Heart left ventricle (tissue), 16 donors: ENCODE results near the gene NBAS. TPM values are rescaled to one million over a fixed set of nuclear protein-coding genes. Genes with fewer than 3 reads are reported as not detected.
"Not testable (repeated sequence)": the region's sequence is repeated elsewhere in the genome, so short reads cannot be mapped to it uniquely, and the experiment has no call there.

Experiments used
- ATAC-seq, 4 donors: fragments of 200-7000 bp; cut with Tn5 transposase; one replicate each; pipeline ENCODE4 v1.9.1; 2020 to 2022; ENCODE audit warnings: moderate library complexity in 4 of 4, mild to moderate bottlenecking in 3 of 4, moderate number of reproducible peaks in 1 of 4
- DNase-seq, 5 donors: peaks; one replicate each; pipeline ENCODE4 v3.0.0-alpha.2; 2020
- H3K27ac ChIP-seq, 12 donors: fragments of 200-600 bp; sonication (generic) in 4 of 12; one replicate each; pipeline versions ENCODE4 v1.5.0 to v1.8.0; 2016 to 2022; ENCODE audit warnings: mild to moderate bottlenecking in 2 of 12
- H3K27me3 ChIP-seq, 9 donors: fragments of 200-600 bp; sonication (generic) in 2 of 9; one replicate each; pipeline versions ENCODE4 v1.5.1 to v1.8.0; 2016 to 2022; ENCODE audit warnings: mild to moderate bottlenecking in 3 of 9
- H3K36me3 ChIP-seq, 9 donors: fragments of 200-600 bp; sonication (generic) in 2 of 9; one replicate each; pipeline versions ENCODE4 v1.5.0 to v1.8.0; 2018 to 2022; ENCODE audit warnings: mild to moderate bottlenecking in 2 of 9
- H3K4me1 ChIP-seq, 12 donors: fragments of 200-600 bp; sonication (generic) in 4 of 12; one replicate each; pipeline versions ENCODE4 v1.5.0 to v1.8.0; 2016 to 2022; ENCODE audit warnings: mild to moderate bottlenecking in 3 of 12
- H3K4me3 ChIP-seq, 12 donors: fragments of 200-600 bp; sonication (generic) in 4 of 12; one replicate each; pipeline versions ENCODE4 v1.5.0 to v1.8.0; 2017 to 2022; ENCODE audit warnings: mild to moderate bottlenecking in 9 of 12, moderate library complexity in 4 of 12
- H3K9me3 ChIP-seq, 12 donors: fragments of 200-600 bp; sonication (generic) in 4 of 12; one replicate each; pipeline versions ENCODE4 v1.5.0 to v1.8.0; 2016 to 2022; ENCODE audit warnings: mild to moderate bottlenecking in 1 of 12
- POLR2A ChIP-seq, 2 donors: fragments of 450-650 bp; IDR thresholded peaks; one replicate each; pipeline ENCODE4 v1.6.1; 2017; ENCODE audit warnings: antibody characterized with exemption in 2 of 2, mild to moderate bottlenecking in 2 of 2, moderate library complexity in 2 of 2
- WGBS, 4 donors: extraction: QIAGEN DNeasy Blood & Tissue Kit in 2 of 4; methylation state at CpG; one replicate each; pipeline versions ENCODE4 v1.1.5 to v1.1.7; 2013 to 2018; 5-methylcytosine and 5-hydroxymethylcytosine counted together
- intact Hi-C, 10 donors: fragments of 100-400 bp; cut with DNase I; formaldehyde crosslinking; loops; one replicate each; pipeline versions ENCODE4 v1.11.1 to v1.14.2; 2022
- polyA plus RNA-seq, 2 donors: library from polyadenylated mRNA; stranded (reverse); fragments of 200-250 nt; gene quantifications; one replicate each; pipeline ENCODE4 v1.2.3, GENCODE V29; 2013
- total RNA-seq, 9 donors: library from RNA; depleted of rRNA in 2 of 9; stranded (reverse); fragments of >200 nt in 2 of 9; fragmentation: NEBNext Ultra II Directional in 3 of 9; extraction: Animal tissue kit (Norgen Biotek cat#: 25700) in 3 of 9; gene quantifications; one replicate each; pipeline versions ENCODE4 v1.1.0 to v1.2.4, GENCODE V29; 2016 to 2023
- TF ChIP-seq, protein P1 (sequence below), 12 donors: fragments of 200-600 bp; sonication (generic) in 4 of 12; IDR thresholded peaks; one replicate each; pipeline versions ENCODE4 v1.5.0 to v1.8.0; 2018 to 2022; ENCODE audit warnings: antibody characterized with exemption in 12 of 12, mild to moderate bottlenecking in 5 of 12
- donor health status: ischemic (EF 13 %, LVEDD 7.1; RV severe dilation, severe dysfunction).
- donor health status: healthy with polysubstance abuse.
- donor health status: DM: no; HTN: yes; CAD: no.
- donor health status: DM: no; HTN: no; CAD: no.
- donor health status: ischemic (EF 25% LVEDD 6.9; RV normal size, moderate dysfunction).
- donor health status: ischemic (EF 25% LVEDD 5.7; RV mildly dilated, moderate dysfunction).
- donor health status: healthy.
- donor health status: DM: yes; HTN: yes; CAD: no.
- donor health status: ischemic (EF 35%, LVEDD 5.7; RV mildly dilated, moderate dysfunction).
- donor health status: nonischemic (EF 11% LVEDD 7.7; RV severe dilation, severe dysfunction).
- donor health status: DM: yes; HTN: yes; CAD: no.
- donor health status: PGD.
- donor health status: ischemic (EF 29% LVEDD 5.4; RV normal size, mild dysfunction).
- donor health status: nonischemic (EF 23%, LVEDD 6.1; RV moderate dilation, normal function).

Gene NBAS
- total and polyA plus RNA-seq, 11 donors, result 23.1 to 63.0 (median 50.5) TPM

DNA sequence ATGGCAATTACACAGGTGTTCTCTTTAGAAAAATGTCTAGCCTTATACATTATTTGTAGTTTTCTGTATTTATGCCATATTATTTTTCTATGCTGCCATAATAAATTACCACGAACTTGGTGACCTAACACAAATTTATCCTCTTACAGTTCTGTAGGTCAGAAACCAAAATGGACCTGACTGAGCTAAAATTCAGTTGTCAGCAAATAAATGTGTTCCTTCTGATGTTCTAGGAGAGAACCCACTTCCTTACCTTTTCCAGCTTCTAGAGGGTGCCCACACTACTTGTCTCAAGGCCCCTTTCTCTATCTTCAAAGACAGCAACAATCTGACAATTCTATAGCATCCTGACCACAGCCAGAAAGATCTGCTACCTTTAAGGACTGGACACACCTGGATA is 153.5 kb downstream of the NBAS start:
- TF ChIP-seq, protein P1, sequence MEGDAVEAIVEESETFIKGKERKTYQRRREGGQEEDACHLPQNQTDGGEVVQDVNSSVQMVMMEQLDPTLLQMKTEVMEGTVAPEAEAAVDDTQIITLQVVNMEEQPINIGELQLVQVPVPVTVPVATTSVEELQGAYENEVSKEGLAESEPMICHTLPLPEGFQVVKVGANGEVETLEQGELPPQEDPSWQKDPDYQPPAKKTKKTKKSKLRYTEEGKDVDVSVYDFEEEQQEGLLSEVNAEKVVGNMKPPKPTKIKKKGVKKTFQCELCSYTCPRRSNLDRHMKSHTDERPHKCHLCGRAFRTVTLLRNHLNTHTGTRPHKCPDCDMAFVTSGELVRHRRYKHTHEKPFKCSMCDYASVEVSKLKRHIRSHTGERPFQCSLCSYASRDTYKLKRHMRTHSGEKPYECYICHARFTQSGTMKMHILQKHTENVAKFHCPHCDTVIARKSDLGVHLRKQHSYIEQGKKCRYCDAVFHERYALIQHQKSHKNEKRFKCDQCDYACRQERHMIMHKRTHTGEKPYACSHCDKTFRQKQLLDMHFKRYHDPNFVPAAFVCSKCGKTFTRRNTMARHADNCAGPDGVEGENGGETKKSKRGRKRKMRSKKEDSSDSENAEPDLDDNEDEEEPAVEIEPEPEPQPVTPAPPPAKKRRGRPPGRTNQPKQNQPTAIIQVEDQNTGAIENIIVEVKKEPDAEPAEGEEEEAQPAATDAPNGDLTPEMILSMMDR (IDR thresholded peaks at IDR 0.05), result no peak
- no peak for TF ChIP-seq POLR2A (IDR thresholded peaks at IDR 0.05)
- WGBS, 4 donors, result 95 to 99% (median 98%) methylated on average over 1 of the region's 1 CpG
- Histone ChIP-seq H3K9me3 (no peaks in the 10 kb centered on the region), H3K27ac (no peak overlapping the region), H3K4me3 (no peak overlapping the region), H3K4me1 (peaks cover 0 to 5% (median 0%) of the 10 kb centered on the region in 12 donors), H3K27me3 (no peaks in the 10 kb centered on the region), H3K36me3 (peaks cover 0 to 33% (median 7%) of the 10 kb centered on the region in 9 donors)
- intact Hi-C loops, result no loop called here
- no peak for ATAC-seq
- no peak for DNase-seq

DNA sequence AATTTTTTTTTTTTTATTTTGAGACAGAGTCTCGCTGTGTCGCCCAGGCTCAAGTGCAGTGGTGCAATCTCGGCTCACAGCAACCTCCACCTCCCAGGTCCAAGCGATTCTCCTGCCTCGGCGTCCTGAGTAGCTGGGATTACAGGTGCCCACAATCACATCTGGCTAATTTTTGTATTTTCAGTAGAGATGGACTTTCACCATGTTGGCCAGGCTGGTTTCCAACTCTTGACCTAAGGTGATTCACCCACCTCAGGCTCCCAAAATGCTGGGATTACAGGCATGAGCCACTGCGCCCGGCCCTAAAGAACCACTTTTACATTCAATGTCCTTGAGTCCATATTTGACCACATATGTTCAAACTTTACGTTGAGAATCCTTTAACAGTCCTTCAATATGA is 156.6 kb downstream of the NBAS start:
- DNase-seq, H3K27ac ChIP-seq, H3K4me3 ChIP-seq, intact Hi-C loops, H3K9me3 ChIP-seq, H3K27me3 ChIP-seq, ATAC-seq, H3K4me1 ChIP-seq: not testable (repeated sequence)
- WGBS, 4 donors, result 97 to 99% (median 98%) methylated on average over 9 of the region's 9 CpGs
- peaks cover 0 to 34% (median 12%) of the 10 kb centered on the region in 9 donors for H3K36me3 ChIP-seq

DNA sequence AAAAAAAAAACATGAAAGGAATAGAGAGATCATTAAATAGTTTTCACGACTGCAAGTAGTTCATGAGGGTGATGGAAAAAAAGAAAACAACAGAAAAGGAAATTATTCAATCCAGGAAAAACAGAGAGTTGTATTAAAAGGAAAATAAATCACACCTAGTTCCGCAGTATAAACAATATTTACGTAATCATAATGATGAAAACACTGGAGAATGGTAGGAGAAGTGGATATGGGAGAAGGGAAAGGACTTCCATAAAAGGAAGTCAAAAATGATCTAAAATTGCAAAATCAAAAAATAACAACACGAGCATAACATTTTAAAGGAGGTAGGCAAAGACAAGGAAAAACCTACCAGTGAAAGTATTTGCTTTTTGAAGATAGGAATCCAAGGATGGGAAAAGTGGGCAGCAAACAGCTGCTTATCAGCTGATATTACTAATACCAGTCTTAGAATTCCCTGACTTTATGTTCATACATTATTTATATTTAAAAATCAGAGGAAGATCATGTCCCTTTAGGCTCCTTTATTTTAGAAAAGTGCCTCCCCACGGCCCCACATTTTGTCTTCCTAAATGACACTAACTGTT is 160.8 kb downstream of the NBAS start:
- no peaks in the 10 kb centered on the region for H3K4me1 ChIP-seq
- DNase-seq, result no peak
- 93 to 94% (median 94%) methylated on average over 5 of the region's 5 CpGs for WGBS, 4 donors
- intact Hi-C loops, result no loop called here
- no peak overlapping the region for H3K4me3 ChIP-seq
- TF ChIP-seq, protein P1 (IDR thresholded peaks at IDR 0.05), result no peak
- TF ChIP-seq POLR2A (IDR thresholded peaks at IDR 0.05), result no peak
- no peaks in the 10 kb centered on the region for H3K27me3 ChIP-seq
- H3K36me3 ChIP-seq, result peaks cover 0 to 52% (median 29%) of the 10 kb centered on the region in 9 donors
- H3K27ac ChIP-seq, result no peak overlapping the region
- no peaks in the 10 kb centered on the region for H3K9me3 ChIP-seq
- no peak for ATAC-seq

DNA sequence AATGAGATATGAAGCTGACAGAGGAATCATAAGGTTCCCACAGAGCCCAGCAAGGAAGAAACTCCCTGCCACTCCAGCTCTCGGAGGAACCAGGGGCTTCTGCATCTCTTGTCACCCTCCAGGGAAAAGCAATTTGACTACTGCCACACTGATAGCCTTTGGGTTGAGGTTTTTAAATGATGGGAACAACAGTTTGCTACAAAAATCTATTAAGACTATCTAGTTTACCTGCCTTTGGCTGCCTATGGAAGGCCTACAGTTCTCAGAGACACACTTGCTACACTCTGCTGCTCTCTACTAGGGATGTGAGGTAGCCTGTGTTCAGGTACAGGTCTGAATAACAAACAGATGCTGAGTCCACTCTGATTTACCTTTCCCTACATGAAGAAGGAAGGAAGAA is 161.9 kb downstream of the NBAS start:
- DNase-seq, result no peak
- peaks cover 0 to 62% (median 31%) of the 10 kb centered on the region in 9 donors for H3K36me3 ChIP-seq
- WGBS, 4 donors, result 88 to 98% (median 95%) methylated on average over 1 of the region's 1 CpG
- H3K27ac ChIP-seq, result no peak overlapping the region
- no peaks in the 10 kb centered on the region for H3K4me1 ChIP-seq
- no peaks in the 10 kb centered on the region for H3K9me3 ChIP-seq
- intact Hi-C loops, result no loop called here
- ATAC-seq, result no peak
- no peaks in the 10 kb centered on the region for H3K27me3 ChIP-seq
- no peak for TF ChIP-seq POLR2A (IDR thresholded peaks at IDR 0.05)
- TF ChIP-seq, protein P1 (IDR thresholded peaks at IDR 0.05), result no peak
- H3K4me3 ChIP-seq, result no peak overlapping the region

DNA sequence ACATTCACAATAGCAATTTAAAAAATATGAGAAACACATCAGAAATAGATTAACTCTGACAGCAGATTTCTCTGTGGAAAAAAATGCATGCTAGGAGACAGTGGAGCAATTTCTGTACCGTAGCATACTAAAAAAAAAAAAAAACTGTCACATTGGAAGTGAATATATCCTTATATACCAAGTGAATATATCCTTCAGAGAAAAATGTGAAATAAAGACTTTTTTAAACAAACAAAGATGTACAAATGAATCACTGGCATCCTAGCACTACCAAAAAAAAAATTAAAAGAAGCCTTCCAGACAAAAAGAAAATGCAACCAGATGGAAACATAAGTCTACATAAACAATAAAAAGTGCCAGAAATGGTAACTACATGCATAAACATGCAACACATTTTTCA is 169.4 kb downstream of the NBAS start:
- peaks cover 0 to 66% (median 33%) of the 10 kb centered on the region in 9 donors for H3K36me3 ChIP-seq
- 40 to 100% (median 95%) methylated on average over 1 of the region's 1 CpG for WGBS, 4 donors
- H3K9me3 ChIP-seq, result no peaks in the 10 kb centered on the region
- TF ChIP-seq, protein P1 (IDR thresholded peaks at IDR 0.05), result no peak
- TF ChIP-seq POLR2A (IDR thresholded peaks at IDR 0.05), result no peak
- H3K4me3 ChIP-seq, result no peak overlapping the region
- no peaks in the 10 kb centered on the region for H3K4me1 ChIP-seq
- intact Hi-C loops, result no loop called here
- DNase-seq (no peak), ATAC-seq (no peak)
- H3K27ac ChIP-seq, result no peak overlapping the region
- no peaks in the 10 kb centered on the region for H3K27me3 ChIP-seq
